ENCODE data around the gene GTF2IRD1. TPM values are rescaled to one million over a fixed set of nuclear protein-coding genes. Genes with fewer than 3 reads are reported as not detected.
"Not testable (repeated sequence)": the region's sequence is repeated elsewhere in the genome, so short reads cannot be mapped to it uniquely, and the experiment has no call there.

GTF2IRD1 gene
- total RNA-seq, 1 donor from 2014 or later: 48.7 TPM

- H3K4me1 Mint-ChIP-seq (ENCODE audit: unreplicated experiment): peaks cover 18% of the 10 kb centered on the region
- DNase-seq (ENCODE audit: extremely low spot score, unreplicated experiment): no peak
- no peak overlapping the region for H3K4me3 Mint-ChIP-seq (ENCODE audit: unreplicated experiment)
- TF ChIP-seq, protein P1, sequence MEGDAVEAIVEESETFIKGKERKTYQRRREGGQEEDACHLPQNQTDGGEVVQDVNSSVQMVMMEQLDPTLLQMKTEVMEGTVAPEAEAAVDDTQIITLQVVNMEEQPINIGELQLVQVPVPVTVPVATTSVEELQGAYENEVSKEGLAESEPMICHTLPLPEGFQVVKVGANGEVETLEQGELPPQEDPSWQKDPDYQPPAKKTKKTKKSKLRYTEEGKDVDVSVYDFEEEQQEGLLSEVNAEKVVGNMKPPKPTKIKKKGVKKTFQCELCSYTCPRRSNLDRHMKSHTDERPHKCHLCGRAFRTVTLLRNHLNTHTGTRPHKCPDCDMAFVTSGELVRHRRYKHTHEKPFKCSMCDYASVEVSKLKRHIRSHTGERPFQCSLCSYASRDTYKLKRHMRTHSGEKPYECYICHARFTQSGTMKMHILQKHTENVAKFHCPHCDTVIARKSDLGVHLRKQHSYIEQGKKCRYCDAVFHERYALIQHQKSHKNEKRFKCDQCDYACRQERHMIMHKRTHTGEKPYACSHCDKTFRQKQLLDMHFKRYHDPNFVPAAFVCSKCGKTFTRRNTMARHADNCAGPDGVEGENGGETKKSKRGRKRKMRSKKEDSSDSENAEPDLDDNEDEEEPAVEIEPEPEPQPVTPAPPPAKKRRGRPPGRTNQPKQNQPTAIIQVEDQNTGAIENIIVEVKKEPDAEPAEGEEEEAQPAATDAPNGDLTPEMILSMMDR (IDR thresholded peaks at IDR 0.05): no peak
- no peaks in the 10 kb centered on the region for H3K36me3 Mint-ChIP-seq (ENCODE audit: unreplicated experiment)
- H3K9me3 Mint-ChIP-seq (ENCODE audit: unreplicated experiment): no peaks in the 10 kb centered on the region
- peak overlapping the region; percentile 72 for H3K27ac Mint-ChIP-seq (ENCODE audit: unreplicated experiment)
- no peaks in the 10 kb centered on the region for H3K27me3 Mint-ChIP-seq (ENCODE audit: unreplicated experiment)
Measured at GRCh38 chr7:74430961-74431466, 22.7 kb upstream of the GTF2IRD1 start.

DNA sequence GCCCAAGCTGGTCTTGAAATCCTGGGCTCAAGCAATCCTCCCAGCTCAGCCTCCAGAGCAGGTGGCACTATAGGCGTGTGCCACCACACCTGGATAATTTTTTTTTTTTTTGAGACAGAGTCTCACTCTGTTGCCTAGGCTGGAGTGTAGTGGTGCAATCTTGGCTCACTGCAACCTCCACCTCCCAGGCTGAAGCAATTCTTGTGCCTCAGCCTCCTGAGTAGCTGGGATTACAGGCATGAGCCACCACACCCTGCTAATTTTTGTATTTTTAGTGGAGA, 16.5 kb upstream of the GTF2IRD1 start:
- H3K4me1 Mint-ChIP-seq (ENCODE audit: unreplicated experiment); DNase-seq (ENCODE audit: extremely low spot score, unreplicated experiment): not testable (repeated sequence)

GRCh38 chr7:74438327-74438726, 15.4 kb upstream of the GTF2IRD1 start:
- no peaks in the 10 kb centered on the region for H3K9me3 Mint-ChIP-seq (ENCODE audit: unreplicated experiment)
- no peak overlapping the region for H3K4me3 Mint-ChIP-seq (ENCODE audit: unreplicated experiment)
- peaks cover 8% of the 10 kb centered on the region for H3K4me1 Mint-ChIP-seq (ENCODE audit: unreplicated experiment)
- TF ChIP-seq, protein P1 (IDR thresholded peaks at IDR 0.05): no peak
- H3K27me3 Mint-ChIP-seq (ENCODE audit: unreplicated experiment): no peaks in the 10 kb centered on the region
- DNase-seq (ENCODE audit: extremely low spot score, unreplicated experiment): no peak
- H3K36me3 Mint-ChIP-seq (ENCODE audit: unreplicated experiment): peaks cover 2% of the 10 kb centered on the region
- no peak overlapping the region for H3K27ac Mint-ChIP-seq (ENCODE audit: unreplicated experiment)

More for the DNA sequence above, 16.5 kb upstream of the GTF2IRD1 start:
- not testable (repeated sequence) for H3K9me3 Mint-ChIP-seq (ENCODE audit: unreplicated experiment); H3K4me3 Mint-ChIP-seq (ENCODE audit: unreplicated experiment); H3K36me3 Mint-ChIP-seq (ENCODE audit: unreplicated experiment); H3K27ac Mint-ChIP-seq (ENCODE audit: unreplicated experiment); H3K27me3 Mint-ChIP-seq (ENCODE audit: unreplicated experiment)

GRCh38 chr7:74439541-74439940, 14.2 kb upstream of the GTF2IRD1 start:
- Mint-ChIP-seq H3K27me3 (ENCODE audit: unreplicated experiment) (no peaks in the 10 kb centered on the region), H3K27ac (ENCODE audit: unreplicated experiment) (no peak overlapping the region), H3K9me3 (ENCODE audit: unreplicated experiment) (no peaks in the 10 kb centered on the region), H3K4me3 (ENCODE audit: unreplicated experiment) (no peak overlapping the region), H3K36me3 (ENCODE audit: unreplicated experiment) (peaks cover 2% of the 10 kb centered on the region), H3K4me1 (ENCODE audit: unreplicated experiment) (peaks cover 8% of the 10 kb centered on the region)
- no peak for DNase-seq (ENCODE audit: extremely low spot score, unreplicated experiment)
- TF ChIP-seq, protein P1 (IDR thresholded peaks at IDR 0.05): no peak

DNA sequence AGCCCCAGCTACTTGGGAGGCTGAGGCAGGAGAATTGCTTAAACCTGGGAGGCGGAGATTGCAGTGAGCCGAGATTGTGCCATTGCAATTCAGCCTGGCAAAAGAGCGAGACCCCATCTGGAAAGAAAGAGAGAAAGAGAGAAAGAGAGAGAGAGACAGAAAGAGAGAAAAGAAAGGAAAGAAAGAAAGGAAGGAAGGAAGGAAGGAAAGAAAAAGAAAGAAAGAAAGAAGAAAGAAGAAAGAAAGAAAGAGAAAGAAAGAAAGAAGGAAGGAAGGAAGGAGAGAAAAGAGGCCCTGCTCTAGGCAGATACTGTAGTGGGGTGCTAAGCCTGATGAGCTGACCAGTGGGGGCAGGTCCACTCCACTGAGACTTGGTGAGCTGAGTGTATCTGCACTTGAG, 13.6 kb upstream of the GTF2IRD1 start:
- H3K4me1 Mint-ChIP-seq (ENCODE audit: unreplicated experiment); H3K27me3 Mint-ChIP-seq (ENCODE audit: unreplicated experiment); H3K27ac Mint-ChIP-seq (ENCODE audit: unreplicated experiment); H3K36me3 Mint-ChIP-seq (ENCODE audit: unreplicated experiment); DNase-seq (ENCODE audit: extremely low spot score, unreplicated experiment); H3K9me3 Mint-ChIP-seq (ENCODE audit: unreplicated experiment); H3K4me3 Mint-ChIP-seq (ENCODE audit: unreplicated experiment): not testable (repeated sequence)

- TF ChIP-seq, protein P1 (IDR thresholded peaks at IDR 0.05): no peak
- Mint-ChIP-seq H3K27me3 (ENCODE audit: unreplicated experiment) (no peaks in the 10 kb centered on the region), H3K4me1 (ENCODE audit: unreplicated experiment) (peaks cover 8% of the 10 kb centered on the region), H3K9me3 (ENCODE audit: unreplicated experiment) (no peaks in the 10 kb centered on the region), H3K4me3 (ENCODE audit: unreplicated experiment) (no peak overlapping the region), H3K27ac (ENCODE audit: unreplicated experiment) (peak overlapping the region; percentile 75), H3K36me3 (ENCODE audit: unreplicated experiment) (peaks cover 2% of the 10 kb centered on the region)
- DNase-seq (ENCODE audit: extremely low spot score, unreplicated experiment): no peak
Measured at GRCh38 chr7:74441801-74442200, 11.9 kb upstream of the GTF2IRD1 start.

Data from osteocyte (in vitro differentiated cells).